SK-N-SH (cell line): ENCODE data around the gene ELFN2. TPM values are rescaled to one million over a fixed set of nuclear protein-coding genes. Genes with fewer than 3 reads are reported as not detected.

Experiments
- CTCF ChIA-PET: fragments of 300-600, 350-600 bp; formaldehyde crosslinking; extraction: SDS; loops from one replicate; lab custom pipeline; 2021; lab: Yijun Ruan, JAX
- POLR2A ChIA-PET: fragments of 350-600 bp; sonication (Branson Sonifier 250); formaldehyde crosslinking; extraction: SDS; loops from one replicate; lab custom pipeline; 2020; ENCODE audit warnings: antibody characterized with exemption, inconsistent platforms; lab: Yijun Ruan, JAX
- DNase-seq: peaks from one replicate; pipeline ENCODE4 v3.0.0; 2012
- H2AFZ ChIP-seq: fragments of 200-600 bp; sonication (generic); 2 replicates; pipeline ENCODE4 v1.8.1; 2016; ENCODE audit warnings: antibody characterized with exemption, mild to moderate bottlenecking, low read depth
- H3F3A ChIP-seq: fragments of 200-600 bp; sonication (generic); replicated peaks from 2 replicates; pipeline ENCODE3; 2016; ENCODE audit warnings: antibody characterized with exemption, mild to moderate bottlenecking; ENCODE audit not compliant: insufficient read depth
- H3K27ac ChIP-seq, 2 experiments: fragments of 200-500 bp in 1 of 2; fragments of 200-600 bp in 1 of 2; sonication (Bioruptor generic) in 1 of 2; sonication (generic), shearing (Covaris generic) in 1 of 2; 2 replicates each; pipeline versions ENCODE4 v1.5.1 to v1.6.1; 2014 to 2016; ENCODE audit warnings: low read depth in 2 of 2, inconsistent platforms in 1 of 2, low read length in 1 of 2, mild to moderate bottlenecking in 1 of 2, mixed read lengths in 1 of 2
- H3K27me3 ChIP-seq: fragments of 200-600 bp; sonication (generic), shearing (Covaris generic); 2 replicates; pipeline ENCODE4 v1.6.1; 2016; ENCODE audit warnings: mixed run types; ENCODE audit not compliant: insufficient read depth
- H3K36me3 ChIP-seq, 2 experiments: fragments of 200-500 bp in 1 of 2; fragments of 200-600 bp in 1 of 2; sonication (Bioruptor generic) in 1 of 2; sonication (generic) in 1 of 2; replicated peaks in 1 of 2; 2 replicates each; pipeline versions ENCODE3 to v1.5.1; 2014 to 2016; ENCODE audit warnings: low read length in 1 of 2, mild to moderate bottlenecking in 1 of 2; ENCODE audit not compliant: insufficient read depth in 2 of 2, control insufficient read depth in 1 of 2
- H3K4me1 ChIP-seq, 2 experiments: fragments of 200-500 bp in 1 of 2; fragments of 200-600 bp in 1 of 2; sonication (Bioruptor generic) in 1 of 2; sonication (generic), shearing (Covaris generic) in 1 of 2; 2 replicates each; pipeline versions ENCODE4 v1.5.1 to v1.6.1; 2014 to 2016; ENCODE audit warnings: low read depth in 1 of 2, low read length in 1 of 2, mixed run types in 1 of 2; ENCODE audit not compliant: insufficient read depth in 2 of 2, control insufficient read depth in 1 of 2
- H3K4me2 ChIP-seq: fragments of 200-600 bp; sonication (generic), shearing (Covaris generic); 2 replicates; pipeline ENCODE4 v1.6.1; 2017; ENCODE audit warnings: mixed run types
- H3K4me3 ChIP-seq, 2 experiments: fragments of 200-500 bp in 1 of 2; fragments of 200-600 bp in 1 of 2; sonication (Bioruptor generic) in 1 of 2; sonication (generic), shearing (Covaris generic) in 1 of 2; 2 replicates each; pipeline versions ENCODE4 v1.5.1 to v1.8.1; 2014 to 2016; ENCODE audit warnings: low read depth in 2 of 2, inconsistent platforms in 1 of 2, low read length in 1 of 2, mild to moderate bottlenecking in 1 of 2, mixed read lengths in 1 of 2, moderate library complexity in 1 of 2
- H3K79me2 ChIP-seq: fragments of 200-600 bp; sonication (generic); 2 replicates; pipeline ENCODE4 v1.8.1; 2017; ENCODE audit warnings: mild to moderate bottlenecking; ENCODE audit not compliant: insufficient read depth
- H3K9ac ChIP-seq: fragments of 200-600 bp; sonication (generic); 2 replicates; pipeline ENCODE4 v1.6.1; 2017; ENCODE audit warnings: mixed run types
- H3K9me2 ChIP-seq: fragments of 200-600 bp; sonication (generic); 2 replicates; pipeline ENCODE4 v1.6.1; 2017; ENCODE audit warnings: mixed run types
- H3K9me3 ChIP-seq: fragments of 200-600 bp; sonication (generic); 2 replicates; pipeline ENCODE4 v1.6.1; 2017; ENCODE audit warnings: mixed run types, mild to moderate bottlenecking, moderate library complexity
- H4K20me1 ChIP-seq: fragments of 200-600 bp; sonication (generic); 2 replicates; pipeline ENCODE4 v1.6.1; 2017; ENCODE audit warnings: mild to moderate bottlenecking, mixed run types; ENCODE audit not compliant: insufficient read depth
- CHD2 ChIP-seq: fragments of 150-350 bp; IDR thresholded peaks from 2 replicates; pipeline ENCODE4 v1.6.1; 2018; ENCODE audit warnings: low read length; ENCODE audit not compliant: partially characterized antibody
- ELF1 ChIP-seq: IDR thresholded peaks from 2 replicates; pipeline ENCODE4 v1.4.0; 2012
- EP300 ChIP-seq, 2 experiments: IDR thresholded peaks; 2 replicates each; pipeline versions ENCODE4 v1.4.0 to v1.6.1; 2012; ENCODE audit warnings: borderline replicate concordance in 1 of 2, low read depth in 1 of 2, low read length in 1 of 2
- GABPA ChIP-seq: IDR thresholded peaks from 2 replicates; pipeline ENCODE4 v1.4.0; 2012; ENCODE audit warnings: low read depth, mild to moderate bottlenecking
- GATA2 ChIP-seq: sonication (generic); formaldehyde crosslinking; IDR thresholded peaks from 2 replicates; pipeline ENCODE4 v1.5.0; 2020; ENCODE audit warnings: mild to moderate bottlenecking, missing genetic modification reagents
- JUND ChIP-seq: IDR thresholded peaks from 2 replicates; pipeline ENCODE4 v1.4.0; 2012
- MEF2A ChIP-seq: IDR thresholded peaks from 2 replicates; pipeline ENCODE4 v1.4.0; 2012; ENCODE audit warnings: low read depth, borderline replicate concordance
- NFIC ChIP-seq: IDR thresholded peaks from 2 replicates; pipeline ENCODE4 v1.4.0; 2012; ENCODE audit warnings: borderline replicate concordance
- NRF1 ChIP-seq: IDR thresholded peaks from 2 replicates; pipeline ENCODE4 v1.6.1; 2012; ENCODE audit warnings: low read depth, mild to moderate bottlenecking, low read length
- POLR2AphosphoS5 ChIP-seq: IDR thresholded peaks from 2 replicates; pipeline ENCODE4 v1.6.1; 2012; ENCODE audit warnings: low read depth, low read length
- RAD21 ChIP-seq: IDR thresholded peaks from 2 replicates; pipeline ENCODE4 v1.6.1; 2012; ENCODE audit warnings: mild to moderate bottlenecking, low read length
- RCOR1 ChIP-seq: fragments of 150-350 bp; IDR thresholded peaks from 2 replicates; pipeline ENCODE4 v1.6.1; 2017; ENCODE audit warnings: antibody characterized with exemption, low read length
- RXRA ChIP-seq: IDR thresholded peaks from 2 replicates; pipeline ENCODE4 v1.4.0; 2012; ENCODE audit warnings: low read depth, mild to moderate bottlenecking, borderline replicate concordance
- TAF1 ChIP-seq: IDR thresholded peaks from 2 replicates; pipeline ENCODE4 v1.6.1; 2012; ENCODE audit warnings: low read depth, mild to moderate bottlenecking, low read length, moderate library complexity, borderline replicate concordance
- TEAD4 ChIP-seq: IDR thresholded peaks from 2 replicates; pipeline ENCODE4 v1.4.0; 2012; ENCODE audit warnings: mild to moderate bottlenecking, borderline replicate concordance; ENCODE audit not compliant: insufficient read depth
- USF1 ChIP-seq: IDR thresholded peaks from 2 replicates; pipeline ENCODE4 v1.4.0; 2012; ENCODE audit warnings: low read depth, borderline replicate concordance
- WGBS: methylation state at CpG from one replicate; pipeline ENCODE4 v1.1.6; 2017; ENCODE audit warnings: low lambda C conversion rate; 5-methylcytosine and 5-hydroxymethylcytosine counted together
- polyA plus RNA-seq, 3 experiments: library from polyadenylated mRNA; depleted of rRNA; stranded (reverse); fragments of >200 nt; gene quantifications; 2 replicates each; pipeline ENCODE4 v1.2.3, GENCODE V29; 2012
- TF ChIP-seq, protein P1 (sequence below): fragments of 150-350 bp; IDR thresholded peaks from 2 replicates; pipeline ENCODE4 v1.6.1; 2016; ENCODE audit warnings: mild to moderate bottlenecking, low read depth, low read length

The ELFN2 gene
- polyA plus RNA-seq, 1 of the 3 experiments (the other 2 are of a cell fraction), result 2.8 TPM

DNA sequence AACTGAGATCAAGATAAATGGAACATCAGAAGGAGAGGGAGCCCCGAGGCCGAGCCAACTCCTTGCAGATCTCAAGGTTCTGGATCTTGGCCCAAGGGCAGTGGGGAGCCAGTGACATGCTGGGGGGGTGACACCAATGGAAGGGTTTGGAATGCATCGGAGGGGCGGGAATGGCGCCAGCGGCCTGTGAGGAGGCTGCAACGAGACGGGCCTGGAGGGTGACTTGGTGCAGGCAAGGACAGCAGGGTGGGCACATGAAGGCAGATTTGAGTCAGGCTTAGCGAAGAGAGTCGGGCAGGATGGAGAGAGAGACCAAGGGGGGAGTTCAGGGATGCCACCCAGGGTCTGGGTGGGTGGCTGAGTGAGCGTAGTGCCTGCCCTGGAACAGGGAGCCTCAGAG is 23.2 kb downstream of the ELFN2 start:
- H3K27ac ChIP-seq, result no peak overlapping the region
- no peaks in the 10 kb centered on the region for H3F3A ChIP-seq
- no peaks in the 10 kb centered on the region for H3K79me2 ChIP-seq
- H3K4me1 ChIP-seq, result peaks cover 0 to 4% of the 10 kb centered on the region in 2 experiments; a peak in 1 of 4 replicates
- H3K4me3 ChIP-seq, result no peak overlapping the region
- H3K9me2 ChIP-seq, result no peaks in the 10 kb centered on the region
- no peaks in the 10 kb centered on the region for H4K20me1 ChIP-seq
- no peak for DNase-seq
- H3K27me3 ChIP-seq, result no peaks in the 10 kb centered on the region
- no peaks in the 10 kb centered on the region for H3K9me3 ChIP-seq
- POLR2A ChIA-PET, result no interaction called here
- H2AFZ ChIP-seq, result no peak overlapping the region
- TF ChIP-seq POLR2AphosphoS5, result no peak
- TF ChIP-seq CHD2, result no peak
- no peak for TF ChIP-seq GABPA
- TF ChIP-seq, all 33 proteins: peak for 0
- Histone ChIP-seq H3K36me3 (no peaks in the 10 kb centered on the region), H3K9ac (no peak overlapping the region), H3K4me2 (no peak overlapping the region)
- WGBS, result 83% methylated on average over 11 of the region's 11 CpGs
- CTCF ChIA-PET, result interaction anchor here (0.9 kb wide), 1 partner anchor 88 kb away, joined by 3 read pairs; no protein-coding TSS in a partner anchor

DNA sequence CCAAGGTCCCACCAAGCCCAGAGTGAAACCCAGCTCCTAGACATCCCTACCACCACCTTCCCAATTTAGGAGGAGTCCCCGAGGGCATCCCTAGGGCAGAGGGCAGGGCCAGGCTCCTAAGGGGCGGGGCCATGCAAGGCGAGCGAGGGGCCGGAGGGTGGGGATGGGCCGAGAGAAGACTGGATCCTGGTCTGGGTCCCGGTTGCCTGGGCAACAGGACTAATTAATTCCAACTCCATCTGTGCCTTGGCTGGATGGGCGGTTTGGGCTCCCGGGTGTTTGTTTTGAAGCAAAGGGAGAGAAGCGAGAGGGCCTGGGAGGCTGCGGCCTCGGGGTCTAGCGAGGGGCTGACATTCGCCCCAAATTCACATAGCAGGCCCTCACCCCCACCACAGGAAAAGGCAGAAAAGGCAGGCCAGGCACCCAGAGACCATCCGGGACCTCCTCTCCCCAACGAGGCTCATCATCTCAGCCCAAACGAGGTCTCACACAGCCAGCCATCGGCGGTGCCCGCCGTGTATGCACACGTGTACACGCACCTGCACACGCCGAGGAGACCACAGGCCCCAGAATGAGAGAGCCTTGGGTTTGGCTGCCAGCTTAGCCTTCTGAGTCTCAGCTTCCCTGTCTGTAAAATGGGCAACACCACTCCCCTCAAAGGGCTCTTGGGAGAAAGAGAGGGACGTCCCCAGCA is 23.9 kb downstream of the ELFN2 start:
- TF ChIP-seq TEAD4 (no peak), NRF1 (no peak), RAD21 (no peak), GATA2 (CRISPR knock-in tag) (no peak), JUND (no peak), TAF1 (no peak)
- peak; percentile 76 for DNase-seq
- H3F3A ChIP-seq, result no peaks in the 10 kb centered on the region
- CTCF ChIA-PET, result interaction anchor here (0.6 to 2.4 kb wide), 5 partner anchors 25 to 189 kb away, joined by 3 to 16 read pairs (median 4); no protein-coding TSS in a partner anchor
- POLR2A ChIA-PET, result no interaction called here
- no peaks in the 10 kb centered on the region for H3K79me2 ChIP-seq
- H3K4me1 ChIP-seq, result peaks cover 0 to 4% of the 10 kb centered on the region in 2 experiments; a peak in 1 of 4 replicates
- H3K9ac ChIP-seq, result no peak overlapping the region
- no peak overlapping the region for H3K4me3 ChIP-seq
- H3K27ac ChIP-seq, result no peak overlapping the region
- no peak overlapping the region for H3K4me2 ChIP-seq
- H4K20me1 ChIP-seq, result no peaks in the 10 kb centered on the region
- no peaks in the 10 kb centered on the region for H3K27me3 ChIP-seq
- no peaks in the 10 kb centered on the region for H3K9me2 ChIP-seq
- H2AFZ ChIP-seq, result no peak overlapping the region
- no peaks in the 10 kb centered on the region for H3K36me3 ChIP-seq
- H3K9me3 ChIP-seq, result no peaks in the 10 kb centered on the region
- 56% methylated on average over 10 of the region's 26 CpGs for WGBS

GRCh38 chr22:37402184-37402506 is 25.1 kb downstream of the ELFN2 start:
- Histone ChIP-seq H2AFZ (no peak overlapping the region), H3F3A (no peaks in the 10 kb centered on the region), H3K4me3 (no peak overlapping the region), H3K36me3 (no peaks in the 10 kb centered on the region), H3K9ac (no peak overlapping the region), H3K4me2 (no peak overlapping the region), H3K4me1 (peaks cover 0 to 7% of the 10 kb centered on the region in 2 experiments; a peak in 1 of 4 replicates), H3K9me2 (no peaks in the 10 kb centered on the region), H3K9me3 (no peaks in the 10 kb centered on the region), H4K20me1 (no peaks in the 10 kb centered on the region), H3K27me3 (no peaks in the 10 kb centered on the region), H3K27ac (no peak overlapping the region), H3K79me2 (no peaks in the 10 kb centered on the region)
- ChIA-PET CTCF (interaction anchor here (0.8 to 2.4 kb wide), 7 partner anchors 13 to 142 kb away, joined by 3 to 16 read pairs (median 5); no protein-coding TSS in a partner anchor), POLR2A (interaction anchor here (0.9 kb wide), 1 partner anchor 12 kb away, joined by 4 read pairs; no protein-coding TSS in a partner anchor)
- no peak for DNase-seq
- TF ChIP-seq RCOR1 (no peak), RXRA (no peak), USF1 (no peak), NFIC (no peak), EP300 (IDR thresholded peaks at IDR 0.05; ENCODE audit: borderline replicate concordance in 1 of 2, low read depth in 1 of 2, low read length in 1 of 2) (no peak), ELF1 (no peak), MEF2A (no peak)
- TF ChIP-seq, protein P1, sequence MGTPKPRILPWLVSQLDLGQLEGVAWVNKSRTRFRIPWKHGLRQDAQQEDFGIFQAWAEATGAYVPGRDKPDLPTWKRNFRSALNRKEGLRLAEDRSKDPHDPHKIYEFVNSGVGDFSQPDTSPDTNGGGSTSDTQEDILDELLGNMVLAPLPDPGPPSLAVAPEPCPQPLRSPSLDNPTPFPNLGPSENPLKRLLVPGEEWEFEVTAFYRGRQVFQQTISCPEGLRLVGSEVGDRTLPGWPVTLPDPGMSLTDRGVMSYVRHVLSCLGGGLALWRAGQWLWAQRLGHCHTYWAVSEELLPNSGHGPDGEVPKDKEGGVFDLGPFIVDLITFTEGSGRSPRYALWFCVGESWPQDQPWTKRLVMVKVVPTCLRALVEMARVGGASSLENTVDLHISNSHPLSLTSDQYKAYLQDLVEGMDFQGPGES, result no peak
- WGBS, result 79% methylated on average over 8 of the region's 10 CpGs
